ENCODE results near the gene GALNT12. TPM values are rescaled to one million over a fixed set of nuclear protein-coding genes. Genes with fewer than 3 reads are reported as not detected.

The GALNT12 gene
- total and polyA plus RNA-seq, 4 donors = 0.16 to 1.4 (median 0.25) TPM; not detected in 1

GRCh38 chr9:98795295-98795955 is 12.0 kb upstream of the GALNT12 start (continued):
- TF ChIP-seq CTCF (IDR thresholded peaks at IDR 0.05; ENCODE audit: low read depth, low read length, missing input control) (no peak), GABPA (IDR thresholded peaks at IDR 0.05 in 1 of 2, conservative IDR thresholded peaks at IDR 0.05 in 1 of 2) (no peak), HNF4G (IDR thresholded peaks at IDR 0.05) (no peak), FOXA2 (IDR thresholded peaks at IDR 0.05) (no peak), YY1 (IDR thresholded peaks at IDR 0.05) (no peak)

GRCh38 chr9:98795970-98796363 is 11.5 kb upstream of the GALNT12 start:
- Histone ChIP-seq H3K9me3 (ENCODE audit: control insufficient read depth in 4 of 4, low read length in 3 of 4) (peaks cover 0 to 2% (median 0%) of the 10 kb centered on the region in 4 donors), H3K27ac (ENCODE audit: low read depth in 1 of 2, low read length in 2 of 2) (no peak overlapping the region), H3K4me3 (ENCODE audit: low read depth in 1 of 3, low read length in 3 of 3) (peak overlapping the region in 2 of 3 donors; percentile 68 to 82), H3K9ac (ENCODE audit: low read depth in 1 of 2, low read length in 2 of 2) (peak overlapping the region in 1 of 2 donors; percentile 9), H3K27me3 (ENCODE audit: control insufficient read depth in 4 of 4, insufficient read depth in 4 of 4, low read length in 3 of 4) (no peaks in the 10 kb centered on the region), H3K4me1 (ENCODE audit: control insufficient read depth in 4 of 4, insufficient read depth in 4 of 4, low read length in 3 of 4) (peaks cover 0 to 12% (median 3%) of the 10 kb centered on the region in 4 donors), H3K36me3 (ENCODE audit: control insufficient read depth in 4 of 4, insufficient read depth in 3 of 4, low read depth in 1 of 4, low read length in 3 of 4) (no peaks in the 10 kb centered on the region)
- DNase-seq (ENCODE audit: low spot score) = no peak
- WGBS = under 1% methylated on average over 48 of the region's 48 CpGs
- TF ChIP-seq SP1 (IDR thresholded peaks at IDR 0.05) (no peak), MAX (IDR thresholded peaks at IDR 0.05) (no peak), GABPA (IDR thresholded peaks at IDR 0.05 in 1 of 2, conservative IDR thresholded peaks at IDR 0.05 in 1 of 2) (no peak), TAF1 (conservative IDR thresholded peaks at IDR 0.05) (no peak), ZBTB33 (IDR thresholded peaks at IDR 0.05) (no peak), REST (IDR thresholded peaks at IDR 0.05) (no peak), CTCF (IDR thresholded peaks at IDR 0.05; ENCODE audit: low read depth, low read length, missing input control) (no peak), RXRA (IDR thresholded peaks at IDR 0.05) (no peak), YY1 (IDR thresholded peaks at IDR 0.05) (no peak), HNF4A (conservative IDR thresholded peaks at IDR 0.05) (no peak), NR2F2 (IDR thresholded peaks at IDR 0.05) (no peak)
